HG03045 (cell line): ENCODE measurements around the gene FAM9C.
"Not testable (repeated sequence)": the region's sequence is repeated elsewhere in the genome, so short reads cannot be mapped to it uniquely, and the experiment has no call there.

ENCODE experiments used
- ATAC-seq: cut with Tn5 transposase; IDR thresholded peaks from one replicate; pipeline ENCODE4 v1.9.1; 2021; ENCODE audit warnings: mild to moderate bottlenecking, moderate library complexity; ENCODE audit not compliant: unreplicated experiment

Gene FAM9C

DNA sequence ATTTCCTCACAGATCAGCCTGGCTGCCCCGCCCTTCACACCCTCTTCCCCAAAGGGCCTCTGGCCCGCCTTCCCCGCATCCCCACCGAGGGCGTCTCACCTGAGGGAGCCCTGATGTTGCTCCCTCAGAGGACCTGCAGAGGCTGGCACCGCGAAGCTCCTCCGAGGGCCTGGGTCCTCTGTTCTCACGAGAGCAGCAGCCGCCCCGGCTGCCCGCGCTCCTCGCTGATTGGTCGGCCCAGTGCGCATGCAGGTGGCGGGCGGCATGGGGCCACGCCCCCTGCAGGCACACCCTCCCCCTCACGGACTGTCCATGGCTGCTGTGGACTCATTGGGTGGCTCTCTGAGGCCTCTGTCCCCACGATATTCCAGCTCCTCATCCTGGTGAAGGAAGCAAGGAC lies at the start of gene FAM9C:
FAM9C (minus strand) TSS at position 180 of the 400 bp plus-strand sequence. CDS start 831 bp downstream, outside the sequence.
- ATAC-seq: no peak

DNA sequence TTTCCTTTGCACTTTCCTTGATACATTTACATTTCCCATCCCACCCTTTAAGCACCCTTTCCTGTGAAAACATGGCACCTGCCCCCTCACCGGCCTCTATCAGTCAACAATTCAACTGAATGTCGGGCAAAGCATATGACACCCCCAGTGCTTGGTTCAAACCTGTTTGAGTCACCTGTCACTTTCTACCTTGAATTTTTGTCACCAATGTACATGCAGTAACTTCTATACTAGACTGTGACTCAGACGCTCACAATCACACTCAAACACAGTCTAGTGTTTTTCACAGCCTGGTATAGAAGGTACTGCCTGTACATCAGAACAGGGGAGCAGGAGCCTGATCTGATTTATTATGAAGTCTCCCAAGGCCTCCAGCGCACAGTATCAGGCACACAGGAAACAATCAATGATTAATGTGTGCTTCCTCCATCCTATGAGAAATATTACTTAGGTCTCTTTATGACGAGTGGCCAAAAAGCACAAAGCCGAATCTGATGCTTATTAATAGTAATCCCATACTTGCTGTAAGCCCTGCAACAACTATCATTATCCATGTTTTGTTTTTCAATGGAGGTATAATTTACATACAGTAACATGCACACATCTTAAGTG lies 49.2 kb upstream of the FAM9C start:
- no peak for ATAC-seq

DNA sequence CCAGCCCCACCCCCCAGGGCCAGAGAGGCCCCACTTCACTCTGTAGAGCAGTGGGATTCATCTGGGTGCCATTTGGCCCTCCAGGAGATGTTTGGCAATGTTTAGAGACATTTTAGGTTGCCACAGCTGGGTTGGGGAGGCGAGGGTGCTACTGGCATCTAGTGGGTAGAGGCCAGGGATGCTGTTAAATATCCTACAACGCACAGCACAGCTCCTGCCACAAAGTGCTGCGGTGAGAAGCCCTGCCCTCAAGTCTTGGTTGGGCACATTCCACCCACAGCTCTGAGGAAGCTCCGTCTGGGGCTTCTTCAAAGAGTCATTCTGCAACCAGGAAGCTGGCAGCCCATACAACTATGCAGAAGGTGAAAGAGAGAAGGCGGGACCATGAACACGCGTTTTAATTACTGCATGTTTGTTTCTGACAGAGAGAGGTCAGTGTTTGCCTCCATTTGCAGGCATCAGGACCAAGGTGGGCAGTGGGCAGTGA lies 48.1 kb upstream of the FAM9C start:
- peak; percentile 62 for ATAC-seq

DNA sequence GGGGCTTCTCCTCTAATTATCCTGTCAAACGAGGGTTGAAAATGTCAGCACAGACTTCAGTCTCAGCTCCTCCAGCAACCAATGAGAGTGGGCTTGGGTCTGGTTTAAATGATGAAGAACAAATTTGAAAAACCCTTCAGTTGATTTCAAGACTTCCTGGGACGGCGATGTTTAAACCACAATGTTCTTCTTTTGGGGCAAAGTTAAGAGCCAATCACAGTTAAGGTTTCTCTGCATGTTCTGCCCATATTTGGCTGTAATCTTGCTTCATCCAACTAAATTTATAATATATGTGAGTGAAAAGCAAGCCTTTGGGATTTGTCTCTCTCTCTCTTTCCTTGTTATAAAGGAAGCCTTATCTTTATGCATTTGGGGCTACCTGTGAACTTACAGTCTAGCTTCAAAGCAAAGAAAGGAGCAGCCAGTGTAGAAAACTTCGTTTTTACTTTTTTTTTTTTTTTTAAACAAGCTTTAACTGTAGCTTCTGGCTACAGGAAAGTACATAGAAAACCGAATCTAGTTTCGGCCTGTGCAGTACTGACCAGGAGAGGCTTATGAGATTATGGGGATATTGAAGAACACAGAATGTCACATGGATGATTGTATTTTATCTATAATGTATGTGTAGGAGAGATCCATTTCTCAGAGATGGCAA lies 46.8 kb upstream of the FAM9C start:
- no peak for ATAC-seq

DNA sequence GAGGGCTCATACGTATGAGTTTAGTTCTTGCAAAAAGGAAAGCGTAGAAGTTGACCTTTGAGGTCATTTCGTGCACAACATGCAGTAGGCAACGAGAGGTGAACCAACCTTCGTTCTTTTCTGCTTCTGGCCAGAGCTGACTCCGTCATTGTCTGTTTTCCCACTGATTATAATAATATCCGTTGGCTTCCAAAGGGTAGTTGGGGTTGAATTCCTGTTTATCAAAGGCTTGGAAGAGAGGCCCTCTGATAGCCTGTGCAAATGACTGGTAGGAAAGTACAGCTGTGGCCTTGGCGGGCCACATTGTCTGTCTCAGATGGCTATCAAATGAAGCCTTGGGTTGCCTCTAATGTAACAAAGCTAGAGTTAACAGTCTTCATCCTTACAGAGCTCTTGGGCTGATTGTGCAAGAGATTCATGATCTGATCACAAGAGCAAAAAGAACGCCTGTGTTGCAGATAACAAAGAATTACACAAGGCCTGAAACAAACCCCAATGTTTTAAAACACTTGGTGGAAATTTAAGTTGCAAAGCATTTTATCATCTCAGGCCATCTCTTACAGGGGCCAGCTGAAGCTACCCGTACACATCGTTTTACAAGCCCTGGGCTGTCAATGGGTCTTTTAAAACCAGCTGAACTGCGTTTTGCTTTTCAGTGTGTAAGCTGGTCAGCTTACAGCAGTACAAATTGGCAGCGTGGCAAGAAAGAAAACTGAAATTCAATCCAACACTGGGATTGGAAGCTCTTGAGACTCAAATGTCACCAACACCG lies 46.1 kb upstream of the FAM9C start:
- no peak for ATAC-seq

DNA sequence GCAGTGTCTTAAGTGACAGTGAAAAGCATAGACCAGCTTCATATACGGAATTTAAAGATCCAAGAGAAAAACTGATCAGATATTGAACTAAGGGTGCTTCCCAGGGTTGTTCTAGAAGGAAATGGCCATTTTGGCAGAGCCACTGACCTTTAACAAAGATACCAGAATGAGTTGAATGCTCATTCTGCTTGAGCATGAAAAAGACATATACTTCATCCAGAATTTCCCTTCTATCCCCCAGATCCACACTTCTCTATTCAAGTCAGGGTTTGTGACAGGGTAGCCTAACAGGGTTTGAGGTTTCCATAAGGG lies 45.6 kb upstream of the FAM9C start:
- ATAC-seq: no peak

DNA sequence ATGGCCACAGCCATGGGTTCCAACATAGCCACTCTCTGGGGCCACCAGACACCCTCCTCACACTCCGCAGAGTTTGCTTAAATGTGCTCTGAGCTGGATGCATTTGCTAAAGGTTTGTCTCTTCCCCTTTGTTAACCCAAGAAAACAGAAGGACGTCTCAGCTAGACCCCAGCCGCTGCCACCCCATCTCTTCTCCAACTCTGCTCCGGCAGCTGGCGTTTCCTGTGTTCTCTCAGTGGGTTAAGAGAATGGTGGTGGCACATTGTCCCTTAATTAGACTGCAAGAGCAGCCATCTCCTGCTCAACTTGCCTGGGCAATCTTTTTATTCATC lies 43.7 kb upstream of the FAM9C start:
- ATAC-seq: no peak

DNA sequence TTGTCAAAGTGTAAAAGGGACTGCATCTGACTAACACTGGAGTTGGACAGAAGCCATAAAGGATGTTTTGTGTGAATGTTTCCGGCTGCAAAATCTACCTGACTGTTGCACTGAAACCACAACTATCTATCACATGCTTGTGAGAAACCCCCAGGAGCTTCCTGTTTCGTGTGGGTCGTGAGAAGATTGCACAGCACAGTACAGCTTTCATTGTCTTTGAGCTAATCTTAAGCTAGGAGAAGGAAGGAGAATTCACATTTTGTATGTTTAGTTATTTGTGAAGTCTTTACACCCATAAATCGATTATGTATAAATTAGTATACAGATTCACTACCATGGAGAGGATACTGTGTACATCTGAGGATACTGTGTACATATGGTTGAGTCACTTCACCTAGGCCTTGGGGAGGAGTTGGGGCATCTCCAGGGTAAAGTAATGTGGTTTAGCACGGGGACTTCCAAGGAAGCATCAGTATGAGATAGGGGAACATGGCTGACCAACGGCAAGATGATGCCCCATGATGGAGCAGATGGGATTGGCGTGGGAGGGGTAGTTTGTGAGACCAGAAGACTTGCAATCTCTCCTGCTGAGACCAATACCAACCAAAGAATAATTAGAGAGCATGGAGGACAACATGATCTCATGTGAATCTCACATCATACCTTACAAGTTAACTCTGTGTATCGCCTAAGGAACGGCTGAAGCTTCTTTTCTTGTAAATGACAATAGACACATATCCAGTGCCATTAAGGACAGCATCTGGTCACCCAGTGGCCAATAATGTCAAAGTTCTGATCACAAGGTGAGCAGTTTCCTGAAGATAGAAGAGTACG lies 43.1 kb upstream of the FAM9C start:
- peak; percentile 58 for ATAC-seq

DNA sequence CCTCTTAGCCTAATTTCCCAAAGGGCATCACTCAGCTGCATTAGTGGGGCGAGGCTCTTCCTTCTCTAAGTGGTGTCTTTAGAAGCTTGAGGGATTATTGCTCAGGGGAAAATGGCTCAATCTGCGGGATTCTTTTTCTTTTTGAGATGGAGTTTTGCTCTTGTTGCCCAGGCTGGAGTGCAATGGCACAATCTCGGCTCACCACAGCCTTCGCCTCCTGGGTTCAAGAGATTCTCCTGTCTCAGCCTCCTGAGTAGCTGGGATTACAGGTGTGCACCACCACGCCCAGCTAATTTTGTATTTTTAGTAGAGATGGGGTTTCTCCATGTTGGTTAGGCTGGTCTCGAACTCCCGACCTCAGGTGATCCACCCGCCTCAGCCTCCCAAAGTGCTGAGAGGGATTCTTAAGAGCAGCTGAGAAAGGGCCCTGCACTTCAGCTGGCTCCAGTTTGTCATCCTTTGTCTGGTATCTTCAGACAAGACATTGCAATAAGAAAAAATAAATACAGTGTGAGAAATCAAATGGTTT lies 42.4 kb upstream of the FAM9C start:
- ATAC-seq: not testable (repeated sequence)

DNA sequence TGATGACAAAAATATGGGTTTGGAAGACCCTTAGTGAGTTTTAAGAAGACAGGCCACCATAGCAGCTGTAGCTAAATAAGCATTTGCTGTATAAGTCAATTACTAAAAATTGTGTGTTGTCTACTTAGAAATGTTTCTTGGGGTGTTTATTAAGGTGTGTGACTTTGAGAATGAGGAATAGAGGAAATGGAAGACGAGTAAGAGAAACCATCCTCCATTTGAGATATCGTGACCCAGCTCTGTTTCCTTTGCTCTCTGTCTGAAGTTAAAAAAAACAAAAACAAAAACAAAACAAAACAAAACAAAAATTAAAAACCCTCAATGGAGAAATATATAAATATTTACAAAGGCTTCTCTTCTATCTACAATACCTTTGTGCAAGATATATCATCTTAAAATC lies 41.7 kb upstream of the FAM9C start:
- ATAC-seq: no peak

DNA sequence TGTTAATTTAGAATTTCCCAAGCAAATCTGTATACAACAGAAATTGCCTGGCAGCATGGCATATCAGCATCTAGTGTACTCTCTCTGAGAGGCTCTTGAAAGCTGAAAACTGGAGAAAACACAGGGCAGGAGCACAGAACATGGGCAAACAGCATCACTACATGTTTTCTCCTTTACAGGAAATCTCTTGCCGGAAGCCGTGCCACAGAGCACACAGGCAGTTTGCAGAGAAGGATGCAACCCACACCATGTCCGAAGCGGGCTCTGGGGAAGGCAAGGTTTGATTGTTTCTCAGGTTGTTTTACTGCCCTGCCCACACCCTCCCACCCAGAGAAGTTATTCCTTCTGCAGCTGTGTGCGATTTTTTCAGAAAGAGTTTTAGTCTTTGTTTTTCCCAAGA lies 41.1 kb upstream of the FAM9C start:
- no peak for ATAC-seq

DNA sequence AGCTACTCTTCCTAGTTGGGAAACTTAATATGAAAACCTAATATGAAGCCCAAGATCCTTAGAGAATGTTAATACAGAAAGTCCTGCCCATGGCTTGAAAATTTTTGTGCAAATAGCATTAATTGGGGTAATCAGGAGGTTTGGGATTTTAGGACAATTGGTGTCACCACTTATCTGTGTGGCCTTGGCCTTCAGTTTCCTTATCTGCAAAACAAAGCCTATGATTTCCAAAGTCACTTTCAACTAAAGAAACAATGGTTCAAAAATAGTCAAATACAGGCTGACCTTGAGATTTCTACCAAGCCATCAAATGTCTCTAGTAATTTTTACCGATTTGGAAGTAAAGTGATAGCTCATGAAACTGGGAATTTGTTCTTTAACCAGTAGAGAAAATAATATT lies 40.2 kb upstream of the FAM9C start:
- ATAC-seq: no peak

DNA sequence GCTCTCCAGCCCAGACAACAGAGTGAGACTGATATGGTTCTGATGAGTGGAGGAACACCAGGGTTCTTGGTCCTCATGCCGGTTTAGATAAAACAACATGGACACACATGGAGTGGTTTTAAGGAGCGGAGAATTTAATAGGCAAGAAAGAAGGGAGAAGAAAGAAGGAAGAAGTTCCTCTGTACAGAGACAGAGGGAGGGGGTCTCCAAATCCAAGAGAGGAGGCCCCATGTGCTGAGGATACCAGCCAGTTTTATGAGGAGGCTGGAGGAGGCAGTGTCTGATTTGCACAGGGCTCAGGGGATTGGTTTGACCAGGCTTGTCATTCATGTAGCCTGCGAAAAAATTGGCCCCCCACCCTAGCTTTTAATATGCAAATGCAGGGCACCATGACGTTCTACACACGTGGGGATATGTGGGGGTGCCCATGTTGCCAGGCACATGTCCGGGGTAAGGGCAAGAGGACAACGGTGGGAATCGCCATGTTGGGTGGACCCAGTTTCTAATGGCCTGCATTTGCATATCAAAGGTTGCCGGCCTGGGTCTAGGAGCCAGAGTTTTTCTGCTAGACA lies 39.4 kb upstream of the FAM9C start:
- not testable (repeated sequence) for ATAC-seq

DNA sequence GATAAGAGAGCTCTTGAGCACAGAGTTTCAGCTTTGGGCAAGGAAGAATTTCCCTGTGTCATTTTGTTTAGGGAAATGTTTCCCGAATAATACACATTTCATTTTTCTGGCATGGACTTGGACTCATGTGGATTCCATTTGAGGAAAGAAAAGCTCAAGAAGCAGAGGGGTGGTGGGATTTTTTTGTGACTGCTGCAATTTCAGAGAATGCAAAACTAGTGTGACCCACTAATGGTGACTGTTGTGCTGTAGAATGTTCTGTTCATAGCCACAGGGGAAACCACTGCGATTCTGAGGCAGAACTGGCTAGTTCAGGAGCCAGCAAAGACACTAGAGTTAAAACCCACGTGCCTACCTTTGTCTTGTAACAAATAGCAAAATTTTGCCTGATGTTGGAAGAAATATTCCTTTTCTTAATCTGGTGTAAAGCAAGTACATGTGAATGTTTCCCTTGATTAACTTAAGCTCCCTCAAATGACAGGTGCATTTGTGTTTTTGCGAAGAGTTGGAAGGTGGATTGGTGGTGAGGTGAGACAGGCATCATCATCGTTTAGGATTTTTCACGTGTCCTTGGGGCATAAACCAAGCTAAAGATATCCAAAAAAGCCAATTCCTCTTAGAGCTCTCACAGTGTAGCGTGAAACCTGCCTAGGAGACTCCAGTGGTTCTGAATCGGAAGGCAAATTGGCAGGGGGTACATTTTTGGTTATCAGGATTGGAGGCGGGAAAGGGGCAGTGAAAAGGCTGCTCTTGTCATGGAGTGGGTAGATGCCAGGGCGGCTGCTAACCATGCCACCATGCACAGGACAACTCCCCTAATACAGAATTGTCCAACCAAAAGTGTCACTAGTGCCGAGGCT lies 38.0 kb upstream of the FAM9C start:
- no peak for ATAC-seq

DNA sequence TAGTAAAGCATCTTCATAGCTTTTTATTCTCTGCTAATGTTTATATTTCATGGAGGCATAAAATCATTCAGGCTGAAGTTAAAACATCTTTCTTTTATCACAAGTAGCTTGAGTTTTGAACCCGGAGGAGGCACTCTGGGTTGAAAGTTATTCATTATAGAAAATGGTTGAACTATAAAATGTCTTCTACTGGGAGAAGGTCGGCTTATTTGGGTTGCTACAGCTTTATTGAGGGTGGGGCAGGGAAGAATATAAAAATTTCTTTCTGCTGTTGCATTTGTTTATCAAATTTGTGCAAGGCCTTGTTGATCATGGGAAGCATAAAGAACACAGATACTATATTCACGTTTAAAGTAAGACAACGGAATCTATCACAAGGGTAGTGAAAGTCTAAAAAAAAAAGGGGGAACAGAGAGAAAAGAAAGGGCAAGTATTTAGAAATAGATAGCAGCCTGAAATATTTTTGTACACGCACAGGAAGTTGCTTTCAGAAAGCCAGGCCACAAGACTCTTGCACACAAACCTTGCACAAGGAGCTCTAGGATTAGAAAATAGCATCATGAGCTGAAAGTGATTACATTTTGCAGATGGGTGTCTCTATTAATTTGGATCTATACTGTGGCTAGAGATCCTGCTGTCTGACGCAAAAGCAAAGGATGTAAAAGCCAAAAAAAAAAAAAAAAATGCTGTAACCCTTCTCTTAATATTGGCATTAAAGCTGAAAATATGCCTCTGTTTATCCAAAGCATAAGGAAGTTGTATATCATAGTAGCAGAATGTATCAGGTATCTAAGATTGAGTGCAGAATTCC lies 37.2 kb upstream of the FAM9C start:
- ATAC-seq: no peak

DNA sequence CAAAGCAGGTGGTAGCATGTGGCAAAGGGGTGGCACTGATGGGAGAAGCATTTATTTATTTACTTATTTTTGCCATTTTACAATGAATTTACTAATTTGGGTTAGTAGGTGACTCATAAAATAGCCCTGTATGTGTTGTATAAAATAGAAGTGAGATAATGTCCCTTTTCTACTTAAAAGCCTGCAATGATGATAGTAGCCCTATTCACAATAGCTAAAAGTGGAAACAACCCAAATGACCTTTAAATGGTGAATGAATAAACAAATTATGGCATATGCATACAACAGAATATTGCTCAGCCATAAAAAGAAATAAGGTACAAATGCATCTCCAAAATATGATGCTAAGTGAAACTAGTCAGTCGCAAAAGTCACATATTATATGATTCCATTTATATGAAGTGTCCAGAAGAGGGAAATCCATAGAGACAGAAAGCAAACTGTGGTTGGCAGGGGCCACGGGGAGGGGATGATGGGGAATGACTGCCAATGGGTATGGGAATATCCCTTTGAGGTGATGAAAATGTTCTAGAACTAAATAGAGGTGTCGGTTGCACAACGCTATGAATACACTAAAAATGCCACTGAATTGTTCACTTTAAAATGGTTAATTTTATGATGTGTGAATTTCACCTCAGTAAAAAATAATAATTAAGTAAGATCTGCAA lies 35.8 kb upstream of the FAM9C start:
- ATAC-seq: no peak

DNA sequence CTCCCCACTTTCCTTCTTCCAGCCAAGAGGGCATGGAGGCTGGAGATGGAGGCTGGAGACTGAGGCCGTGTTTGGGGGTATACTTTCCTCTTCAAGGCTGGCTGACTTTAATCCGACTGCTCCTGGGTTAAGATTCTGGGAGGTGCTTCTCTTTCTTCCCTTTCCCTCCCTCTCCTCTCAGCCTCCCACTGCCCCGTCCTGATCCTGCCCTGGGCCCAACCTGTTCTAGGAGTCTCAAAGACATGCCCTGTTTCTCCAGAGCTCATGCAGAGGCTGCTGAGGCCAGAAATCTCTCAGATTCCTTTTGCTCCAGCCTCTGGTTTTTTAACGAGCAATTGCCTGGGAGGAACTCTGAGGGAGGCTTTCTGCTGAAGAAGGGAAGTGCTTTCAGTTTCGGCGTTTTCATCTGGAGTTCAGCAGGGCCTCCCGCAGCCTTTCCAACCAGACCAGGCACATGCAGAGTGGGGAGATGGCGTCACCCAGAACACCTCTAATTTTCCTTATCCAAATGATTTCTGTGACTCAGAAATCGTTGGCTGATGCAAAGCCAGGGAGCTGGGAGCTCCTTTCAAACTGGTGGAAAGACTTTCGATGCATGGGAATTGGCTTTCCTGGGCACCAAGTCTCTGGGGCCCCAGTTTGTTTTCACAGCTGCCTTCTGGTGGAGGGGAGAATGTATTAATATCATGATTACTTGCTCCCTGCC lies 34.5 kb upstream of the FAM9C start:
- no peak for ATAC-seq

DNA sequence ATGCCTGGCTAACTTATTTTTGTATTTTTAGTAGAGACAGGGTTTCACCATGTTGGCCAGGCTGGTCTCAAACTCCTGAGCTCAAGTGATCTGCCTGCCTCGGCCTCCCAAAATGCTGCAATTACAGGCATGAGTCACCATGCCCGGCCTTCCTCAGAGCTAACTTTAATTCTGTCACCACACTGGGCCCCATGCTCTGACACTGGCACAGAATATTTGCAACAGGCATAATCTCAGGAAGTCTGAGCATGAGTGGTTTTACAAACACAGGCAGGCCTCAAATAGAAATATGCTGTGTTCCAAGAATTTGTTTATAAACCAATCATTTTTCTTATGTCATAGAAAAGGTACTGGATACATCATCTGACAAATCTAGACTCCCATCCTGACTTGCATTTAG lies 32.7 kb upstream of the FAM9C start:
- ATAC-seq: no peak
